AG04449 (cell line): ENCODE results near the gene RNF115.
A peak's percentile ranks its signal among the peaks of the same experiment; 100 is the strongest.
"Not testable (repeated sequence)": the region's sequence is repeated elsewhere in the genome, so short reads cannot be mapped to it uniquely, and the experiment has no call there.

ENCODE experiments used
- CTCF ChIA-PET: fragments of 350-600 bp; formaldehyde crosslinking; extraction: SDS; loops from one replicate; lab custom pipeline; 2021; ENCODE audit warnings: antibody characterized with exemption; lab: Yijun Ruan, JAX
- POLR2A ChIA-PET: fragments of 400-600, 350-600 bp; formaldehyde crosslinking; extraction: SDS; loops from one replicate; lab custom pipeline; 2020; ENCODE audit warnings: antibody characterized with exemption, inconsistent platforms; lab: Yijun Ruan, JAX
- DNase-seq: peaks from one replicate; pipeline ENCODE4 v3.0.0-alpha.2; 2010; ENCODE audit warnings: low read depth, low spot score
- H3K4me3 ChIP-seq: 2 replicates; pipeline ENCODE4 v1.5.1; 2011; ENCODE audit warnings: low read depth, mild to moderate bottlenecking, control low read depth, low read length
- CTCF ChIP-seq: IDR thresholded peaks from one replicate; pipeline ENCODE4 v1.5.1; 2011; ENCODE audit warnings: mild to moderate bottlenecking, moderate library complexity, low read length, control low read depth, inconsistent platforms; ENCODE audit not compliant: insufficient read depth; ENCODE audit errors: missing control alignments

RNF115 gene

GRCh38 chr1:145782272-145783099 is 41.4 kb downstream of the RNF115 start:
- ChIA-PET CTCF (interaction anchor here (2.5 kb wide), 1 partner anchor 62 kb away, joined by 8 read pairs; no protein-coding TSS in a partner anchor), POLR2A (interaction anchor here (0.6 kb wide), 1 partner anchor 31 kb away, joined by 6 read pairs; no protein-coding TSS in a partner anchor)
- TF ChIP-seq CTCF: no peak
- peak; percentile 69 for DNase-seq
- H3K4me3 ChIP-seq: no peak overlapping the region

- no peak for TF ChIP-seq CTCF
- POLR2A ChIA-PET: no interaction called here
- DNase-seq: no peak
- no peak overlapping the region for H3K4me3 ChIP-seq
- CTCF ChIA-PET: interaction anchor here (1.4 kb wide), 1 partner anchor 67 kb away, joined by 4 read pairs; the partner anchor contains the start of gene NUDT17
Measured at GRCh38 chr1:145778146-145778540, 45.8 kb downstream of the RNF115 start.

GRCh38 chr1:145777357-145778145 is 46.3 kb downstream of the RNF115 start:
- DNase-seq: no peak
- CTCF ChIA-PET: interaction anchor here (1.4 kb wide), 1 partner anchor 68 kb away, joined by 4 read pairs; the partner anchor contains the start of gene NUDT17
- no peak overlapping the region for H3K4me3 ChIP-seq
- POLR2A ChIA-PET: no interaction called here
- TF ChIP-seq CTCF: no peak

- no peak overlapping the region for H3K4me3 ChIP-seq
- no peak for TF ChIP-seq CTCF
- no peak for DNase-seq
- CTCF ChIA-PET: interaction anchor here (0.9 to 1.1 kb wide), 4 partner anchors 8 to 72 kb away, joined by 3 read pairs; partner anchors contain the start of gene NUDT17
- POLR2A ChIA-PET: interaction anchor here (0.7 kb wide), 1 partner anchor 21 kb away, joined by 3 read pairs; no protein-coding TSS in a partner anchor
Measured at GRCh38 chr1:145773423-145773822, 50.5 kb downstream of the RNF115 start.

GRCh38 chr1:145771056-145771455 is 52.8 kb downstream of the RNF115 start:
- H3K4me3 ChIP-seq: no peak overlapping the region
- TF ChIP-seq CTCF: no peak
- DNase-seq: no peak
- CTCF ChIA-PET: interaction anchor here (1.1 kb wide), 1 partner anchor 74 kb away, joined by 3 read pairs; the partner anchor contains the start of gene NUDT17
- POLR2A ChIA-PET: no interaction called here

GRCh38 chr1:145768004-145768403 is 55.9 kb downstream of the RNF115 start:
- H3K4me3 ChIP-seq, POLR2A ChIA-PET, CTCF ChIA-PET, DNase-seq: not testable (repeated sequence)

- DNase-seq, CTCF ChIA-PET, POLR2A ChIA-PET, H3K4me3 ChIP-seq: not testable (repeated sequence)
Measured at GRCh38 chr1:145766926-145767325, 57.0 kb downstream of the RNF115 start.

- H3K4me3 ChIP-seq, CTCF ChIA-PET, DNase-seq, POLR2A ChIA-PET: not testable (repeated sequence)
Measured at GRCh38 chr1:145765585-145766360, 58.1 kb downstream of the RNF115 start.

GRCh38 chr1:145765127-145765526 is 58.8 kb downstream of the RNF115 start:
- POLR2A ChIA-PET, H3K4me3 ChIP-seq, CTCF ChIA-PET, DNase-seq: not testable (repeated sequence)
